Measurements from ENCODE around the gene ADCK2. TPM values are rescaled to one million over a fixed set of nuclear protein-coding genes. Genes with fewer than 3 reads are reported as not detected.
"Not testable (repeated sequence)": the region's sequence is repeated elsewhere in the genome, so short reads cannot be mapped to it uniquely, and the experiment has no call there.

Gene ADCK2
- total RNA-seq, 4 donors from 2014 or later = 48.0 to 65.9 (median 57.0) TPM

GRCh38 chr7:140639366-140640053, 33.2 kb upstream of the ADCK2 start:
- no peak for DNase-seq (ENCODE audit: low spot score in 2 of 2)
- H3K4me3 ChIP-seq (ENCODE audit: low read depth, poor library complexity, severe bottlenecking) = peak overlapping the region; percentile 14
- 29 to 32% methylated on average over 15 of the region's 15 CpGs for WGBS, 2 donors
- TF ChIP-seq POLR2A (IDR thresholded peaks at IDR 0.05) (no peak), CTCF (IDR thresholded peaks at IDR 0.05) (no peak)
- intact Hi-C loops (cut with DNase I; ENCODE audit: low total_unique reads) = no loop called here

GRCh38 chr7:140640060-140640637, 32.6 kb upstream of the ADCK2 start:
- TF ChIP-seq CTCF (IDR thresholded peaks at IDR 0.05) (no peak), POLR2A (IDR thresholded peaks at IDR 0.05) (no peak)
- H3K4me3 ChIP-seq (ENCODE audit: low read depth, poor library complexity, severe bottlenecking) = peak overlapping the region; percentile 14
- peak in 1 of 2 donors; percentile 89 for DNase-seq (ENCODE audit: low spot score in 2 of 2)
- intact Hi-C loops (cut with DNase I; ENCODE audit: low total_unique reads) = no loop called here
- 0 to 1% methylated on average over 1 to 55 of the region's 74 CpGs for WGBS, 2 donors

GRCh38 chr7:140640727-140641523, 31.8 kb upstream of the ADCK2 start, which contains the start of gene DENND2A:
Gene DENND2A (minus strand): TSS chr7:140640813. CDS start chr7:140602397, 38,416 bp downstream.
- WGBS, 2 donors = 20 to 23% methylated on average over 23 to 36 of the region's 78 CpGs
- TF ChIP-seq CTCF (IDR thresholded peaks at IDR 0.05) (no peak), POLR2A (IDR thresholded peaks at IDR 0.05) (no peak)
- H3K4me3 ChIP-seq (ENCODE audit: low read depth, poor library complexity, severe bottlenecking) = peak within 1 kb of the TSS; percentile 23
- intact Hi-C loops (cut with DNase I; ENCODE audit: low total_unique reads) = no loop called here
- DNase-seq (ENCODE audit: low spot score in 2 of 2) = peak in 1 of 2 donors; percentile 93

- H3K4me3 ChIP-seq (ENCODE audit: low read depth, poor library complexity, severe bottlenecking) = no peak overlapping the region
- intact Hi-C loops (cut with DNase I; ENCODE audit: low total_unique reads) = no loop called here
- TF ChIP-seq CTCF (IDR thresholded peaks at IDR 0.05) = no peak
- no peak for TF ChIP-seq POLR2A (IDR thresholded peaks at IDR 0.05)
- WGBS, 2 donors = 66 to 68% methylated on average over 15 of the region's 15 CpGs
- DNase-seq (ENCODE audit: low spot score in 2 of 2) = no peak
These were observed 31.1 kb upstream of the ADCK2 start for GRCh38 chr7:140641524-140642195.

DNA sequence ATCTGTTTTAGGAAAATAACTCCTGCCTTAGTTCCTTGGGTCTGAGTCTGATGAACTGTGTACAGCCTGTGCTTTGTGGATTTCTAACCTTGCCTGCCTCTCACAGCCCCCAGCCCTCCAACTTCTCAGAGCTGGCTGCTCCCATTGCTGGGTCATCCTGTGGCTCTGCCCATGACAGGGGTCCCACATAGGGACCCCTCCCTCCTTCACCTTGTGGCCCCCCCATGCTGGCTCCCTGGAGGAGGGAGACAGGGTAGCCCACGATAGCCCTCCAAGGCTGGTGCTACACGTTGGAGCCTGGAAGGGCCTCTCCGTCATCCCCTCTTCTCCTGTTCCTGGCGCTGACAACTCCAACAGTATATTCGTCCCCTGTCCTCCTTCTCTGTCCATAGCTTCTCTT, 29.3 kb upstream of the ADCK2 start:
- 88% methylated on average over 5 of the region's 5 CpGs for WGBS, 2 donors
- no peak overlapping the region for H3K4me3 ChIP-seq (ENCODE audit: low read depth, poor library complexity, severe bottlenecking)
- intact Hi-C loops (cut with DNase I; ENCODE audit: low total_unique reads) = no loop called here
- no peak for DNase-seq (ENCODE audit: low spot score in 2 of 2)
- TF ChIP-seq CTCF (IDR thresholded peaks at IDR 0.05) (no peak), POLR2A (IDR thresholded peaks at IDR 0.05) (no peak)

DNA sequence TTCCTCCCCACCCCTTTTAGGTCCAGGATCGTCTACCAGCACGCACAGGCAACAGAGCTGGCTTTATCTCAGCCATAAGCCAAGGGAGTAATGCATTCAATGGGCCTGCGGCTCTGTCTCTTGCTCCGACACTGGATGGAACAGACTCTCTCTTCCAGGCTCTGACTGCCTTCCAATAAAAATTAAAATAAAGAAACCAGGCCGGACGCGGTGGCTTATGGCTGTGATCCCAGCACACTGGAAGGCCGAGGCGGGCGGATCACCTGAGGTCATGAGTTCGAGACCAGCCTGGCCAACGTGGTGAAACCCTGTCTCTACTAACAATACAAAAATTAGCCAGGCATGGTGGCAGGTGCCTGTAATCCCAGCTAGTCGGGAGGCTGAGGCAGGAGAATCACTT, 28.0 kb upstream of the ADCK2 start:
- H3K4me3 ChIP-seq (ENCODE audit: low read depth, poor library complexity, severe bottlenecking); intact Hi-C loops (cut with DNase I; ENCODE audit: low total_unique reads); DNase-seq (ENCODE audit: low spot score in 2 of 2): not testable (repeated sequence)
- WGBS, 2 donors = 88 to 91% methylated on average over 13 of the region's 13 CpGs
